AG04449 (cell line): ENCODE measurements around the gene KIAA0513.

ENCODE experiments used
- CTCF ChIA-PET: fragments of 350-600 bp; formaldehyde crosslinking; extraction: SDS; loops from one replicate; lab custom pipeline; 2021; ENCODE audit warnings: antibody characterized with exemption; lab: Yijun Ruan, JAX
- POLR2A ChIA-PET: fragments of 400-600, 350-600 bp; formaldehyde crosslinking; extraction: SDS; loops from one replicate; lab custom pipeline; 2020; ENCODE audit warnings: antibody characterized with exemption, inconsistent platforms; lab: Yijun Ruan, JAX
- DNase-seq: peaks from one replicate; pipeline ENCODE4 v3.0.0-alpha.2; 2010; ENCODE audit warnings: low read depth, low spot score
- H3K4me3 ChIP-seq: 2 replicates; pipeline ENCODE4 v1.5.1; 2011; ENCODE audit warnings: low read depth, mild to moderate bottlenecking, control low read depth, low read length
- CTCF ChIP-seq: IDR thresholded peaks from one replicate; pipeline ENCODE4 v1.5.1; 2011; ENCODE audit warnings: mild to moderate bottlenecking, moderate library complexity, low read length, control low read depth, inconsistent platforms; ENCODE audit not compliant: insufficient read depth; ENCODE audit errors: missing control alignments

Gene KIAA0513

GRCh38 chr16:85041219-85042166 is 13.9 kb downstream of the KIAA0513 start:
- POLR2A ChIA-PET: no interaction called here
- CTCF ChIA-PET: interaction anchor here (1.6 kb wide), 1 partner anchor 11 kb away, joined by 3 read pairs; no protein-coding TSS in a partner anchor
- no peak for TF ChIP-seq CTCF
- no peak for DNase-seq
- H3K4me3 ChIP-seq: no peak overlapping the region

- H3K4me3 ChIP-seq: no peak overlapping the region
- CTCF ChIA-PET: interaction anchor here (1.3 kb wide), 1 partner anchor 9 kb away, joined by 4 read pairs; no protein-coding TSS in a partner anchor
- no peak for TF ChIP-seq CTCF
- DNase-seq: no peak
- POLR2A ChIA-PET: no interaction called here
These were observed 14.6 kb downstream of the KIAA0513 start for GRCh38 chr16:85042167-85042526.

DNA sequence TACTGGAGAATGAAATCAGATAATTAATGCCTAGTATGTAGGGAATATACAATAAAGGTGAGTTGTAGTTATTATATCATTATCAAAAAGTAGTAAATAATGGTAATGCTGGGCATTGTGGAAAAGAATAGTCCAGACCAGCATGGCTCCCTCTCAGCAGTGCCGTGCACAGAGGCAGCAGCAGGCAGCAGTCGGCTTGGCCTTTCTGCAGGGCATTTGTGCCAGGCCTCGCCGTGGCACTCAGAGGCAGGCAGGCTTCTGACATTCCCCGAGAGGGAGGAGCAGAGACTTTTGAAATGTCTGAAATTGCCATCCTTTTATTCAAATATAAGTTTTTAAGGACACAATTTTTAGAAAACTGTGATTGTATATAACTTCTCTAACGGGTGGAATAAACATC is 15.0 kb downstream of the KIAA0513 start:
- ChIA-PET POLR2A (no interaction called here), CTCF (interaction anchor here (1.2 to 1.3 kb wide), 2 partner anchors 9 to 14 kb away, joined by 4 to 6 read pairs; no protein-coding TSS in a partner anchor)
- DNase-seq: no peak
- no peak for TF ChIP-seq CTCF
- no peak overlapping the region for H3K4me3 ChIP-seq

DNA sequence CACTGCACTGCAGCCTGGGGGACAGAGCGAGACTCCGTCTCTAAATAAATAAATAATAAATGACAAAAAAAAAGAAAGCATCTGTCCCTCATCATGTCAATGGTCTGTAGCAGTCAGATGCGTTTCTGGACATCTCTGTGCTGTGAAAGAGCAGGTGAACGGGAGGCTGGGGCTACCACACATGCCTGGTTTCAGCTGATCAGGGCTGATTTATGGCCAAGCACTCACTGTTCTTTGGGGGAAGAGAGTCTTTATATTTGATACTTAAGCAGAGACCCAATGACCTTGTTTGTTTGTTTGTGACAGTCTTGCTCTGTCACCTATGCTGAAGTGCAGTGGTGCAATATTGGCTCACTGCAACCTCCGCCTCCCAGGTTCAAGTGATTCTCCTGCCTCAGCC is 17.5 kb downstream of the KIAA0513 start:
- no peak for DNase-seq
- H3K4me3 ChIP-seq: no peak overlapping the region
- TF ChIP-seq CTCF: no peak
- POLR2A ChIA-PET: no interaction called here
- CTCF ChIA-PET: no interaction called here

DNA sequence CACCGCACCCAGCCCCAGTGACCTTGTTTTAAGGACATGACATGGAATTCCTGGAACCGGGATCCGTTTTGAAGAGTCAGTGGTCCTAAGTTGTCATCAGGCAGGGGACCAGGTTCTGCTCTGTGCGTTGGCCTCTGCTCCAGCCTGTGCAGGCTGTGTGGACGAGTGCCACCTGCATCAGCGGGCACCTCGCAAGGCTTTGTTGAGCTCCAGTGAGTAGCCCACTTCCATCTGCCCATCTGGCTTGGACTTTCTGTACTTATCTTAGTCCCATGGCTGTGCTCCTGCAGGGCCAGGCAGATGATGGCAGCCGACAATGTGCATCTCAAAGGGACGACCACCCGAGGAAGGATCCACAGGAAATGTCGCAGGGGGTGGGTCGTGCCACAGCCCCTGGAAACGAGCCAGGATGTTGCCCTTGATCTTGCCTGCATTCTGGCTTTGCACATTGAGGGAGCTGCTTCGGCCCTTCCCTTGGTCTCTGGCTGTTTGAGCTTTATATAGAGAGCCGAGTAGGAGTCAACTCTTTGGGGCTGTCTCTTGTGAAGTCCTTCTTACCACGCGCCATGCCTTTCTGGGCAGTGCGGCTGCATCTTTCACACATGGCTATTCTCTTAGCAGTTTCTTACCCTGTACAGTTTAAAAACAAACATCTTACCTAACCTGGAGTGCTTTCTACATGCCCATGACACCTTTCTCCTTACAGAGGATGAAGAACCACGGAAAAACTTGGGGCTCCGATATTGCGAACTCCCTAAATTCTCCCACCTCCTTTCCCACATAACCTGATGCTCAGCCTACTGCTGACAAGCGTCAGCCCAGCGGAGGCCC is 18.3 kb downstream of the KIAA0513 start:
- ChIA-PET POLR2A (no interaction called here), CTCF (interaction anchor here (1.1 to 1.4 kb wide), 2 partner anchors 10 to 12 kb away, joined by 4 to 7 read pairs; no protein-coding TSS in a partner anchor)
- no peak for DNase-seq
- TF ChIP-seq CTCF: no peak
- H3K4me3 ChIP-seq: no peak overlapping the region
